Uterus (tissue), 2 donors: ENCODE results near the gene YIPF5.

Experiments
- CTCF ChIP-seq, 4 experiments: fragments of 200-600 bp in 2 of 4; fragments of 450-650 bp in 2 of 4; sonication (generic) in 2 of 4; IDR thresholded peaks; one replicate each; pipeline ENCODE4 v1.5.1; 2016 to 2019; ENCODE audit warnings: antibody characterized with exemption in 4 of 4, mild to moderate bottlenecking in 2 of 4, moderate library complexity in 1 of 4
- POLR2A ChIP-seq, 2 donors: fragments of 450-650 bp; IDR thresholded peaks; one replicate each; pipeline ENCODE4 v1.6.1; 2016; ENCODE audit warnings: antibody characterized with exemption in 2 of 2, mild to moderate bottlenecking in 1 of 2, moderate library complexity in 1 of 2

- TF ChIP-seq CTCF (IDR thresholded peaks at IDR 0.05) (peak in 2 of 4 experiments; percentile 6 to 9), POLR2A (IDR thresholded peaks at IDR 0.05) (no peak)
Measured at GRCh38 chr5:144139586-144139985, 30.9 kb downstream of the YIPF5 start.
